Measurements from ENCODE around the gene EFCAB6. TPM values are rescaled to one million over a fixed set of nuclear protein-coding genes. Genes with fewer than 3 reads are reported as not detected.

Gene EFCAB6
- total RNA-seq, 1 experiment from 2014 or later, result 0.94 TPM

GRCh38 chr22:43828725-43828997, 16.6 kb upstream of the EFCAB6 start:
- Mint-ChIP-seq H3K36me3 (peaks cover 8% of the 10 kb centered on the region), H3K4me1 (peaks cover 33% of the 10 kb centered on the region), H3K4me3 (no peak overlapping the region), H3K27me3 (ENCODE audit: low read depth) (no peaks in the 10 kb centered on the region), H3K9me3 (no peaks in the 10 kb centered on the region), H3K27ac (no peak overlapping the region; the same call in 1 of the 2 replicates)
- no peak for ATAC-seq
- DNase-seq (ENCODE audit: low spot score), result no peak
- POLR2A ChIA-PET, result interaction anchor here (0.7 kb wide), 1 partner anchor 798 kb away, joined by 3 read pairs; no protein-coding TSS in a partner anchor
- TF ChIP-seq TP53 (CRISPR knock-in tag; IDR thresholded peaks at IDR 0.05) (no peak), ZNF121 (CRISPR knock-in tag; IDR thresholded peaks at IDR 0.05) (no peak), SOX15 (CRISPR knock-in tag; IDR thresholded peaks at IDR 0.05) (no peak), ELF4 (CRISPR knock-in tag; IDR thresholded peaks at IDR 0.05; ENCODE audit: low read depth) (no peak), PRRX2 (CRISPR knock-in tag; IDR thresholded peaks at IDR 0.05) (no peak), NFYB (CRISPR knock-in tag; conservative IDR thresholded peaks at IDR 0.05; ENCODE audit: low read depth) (no peak), CDX4 (CRISPR knock-in tag; IDR thresholded peaks at IDR 0.05; ENCODE audit: borderline replicate concordance) (no peak), ERG (CRISPR knock-in tag; IDR thresholded peaks at IDR 0.05) (no peak), ZBTB21 (CRISPR knock-in tag; IDR thresholded peaks at IDR 0.05; ENCODE audit: borderline replicate concordance) (no peak), ZNF232 (CRISPR knock-in tag; IDR thresholded peaks at IDR 0.05) (no peak), CREB1 (CRISPR knock-in tag; IDR thresholded peaks at IDR 0.05) (no peak), ZNF532 (CRISPR knock-in tag; IDR thresholded peaks at IDR 0.05; ENCODE audit: borderline replicate concordance) (no peak), STAT6 (CRISPR knock-in tag; conservative IDR thresholded peaks at IDR 0.05; ENCODE audit: low read depth) (no peak), FOXP4 (CRISPR knock-in tag; IDR thresholded peaks at IDR 0.05) (no peak), ZNF317 (CRISPR knock-in tag; IDR thresholded peaks at IDR 0.05; ENCODE audit: borderline replicate concordance, low read depth) (no peak), MXD4 (CRISPR knock-in tag; IDR thresholded peaks at IDR 0.05; ENCODE audit: borderline replicate concordance) (no peak), AFF4 (CRISPR knock-in tag; IDR thresholded peaks at IDR 0.05; ENCODE audit: borderline replicate concordance) (no peak)
- CTCF ChIA-PET, result interaction anchor here (1.0 to 6.3 kb wide), 6 partner anchors 13 to 117 kb away, joined by 3 to 69 read pairs (median 4); no protein-coding TSS in a partner anchor
